ENCODE measurements around the gene PAX8. TPM values are rescaled to one million over a fixed set of nuclear protein-coding genes. Genes with fewer than 3 reads are reported as not detected.

Gene PAX8
- total and polyA plus RNA-seq, 2 donors (not counting 1 experiment from before 2014, with no cell fraction given), result 0.45 to 0.64 TPM

GRCh38 chr2:113248997-113249770, 29.5 kb downstream of the PAX8 start:
- Mint-ChIP-seq H3K9me3 (ENCODE audit: insufficient read depth) (no peaks in the 10 kb centered on the region), H3K4me1 (peaks cover 13% of the 10 kb centered on the region), H3K27me3 (no peaks in the 10 kb centered on the region), H3K27ac (peak overlapping the region; percentile 28), H3K4me3 (no peak overlapping the region)
- Histone ChIP-seq H4K20me1 (ENCODE audit: control insufficient read depth, insufficient read depth, low read length, poor library complexity, severe bottlenecking) (no peaks in the 10 kb centered on the region), H3K9me3 (ENCODE audit: control extremely low read depth in 1 of 3, control insufficient read depth in 2 of 3, insufficient read depth in 1 of 3, low read length in 2 of 3) (no peaks in the 10 kb centered on the region), H3K4me2 (replicated peaks; ENCODE audit: low read depth, low read length, poor library complexity, severe bottlenecking) (no peak overlapping the region), H3K79me2 (ENCODE audit: control insufficient read depth, insufficient read depth, low read length) (no peaks in the 10 kb centered on the region), H3K27me3 (replicated peaks in 1 of 4; ENCODE audit: control extremely low read depth in 1 of 4, control insufficient read depth in 3 of 4, insufficient read depth in 4 of 4, low read length in 3 of 4) (no peaks in the 10 kb centered on the region), H3K4me3 (ENCODE audit: control extremely low read depth in 1 of 5, extremely low read depth in 1 of 5, insufficient read depth in 1 of 5, low read depth in 2 of 5, low read length in 4 of 5) (no peak overlapping the region), H3K4me1 (ENCODE audit: control insufficient read depth in 2 of 2, insufficient read depth in 2 of 2, low read length in 2 of 2) (peaks cover 6 to 16% of the 10 kb centered on the region in 2 donors), H3K9ac (ENCODE audit: low read length) (no peak overlapping the region), H2AFZ (ENCODE audit: insufficient read depth, low read depth, low read length, poor library complexity, severe bottlenecking) (peak overlapping the region; percentile 61), H3K27ac (ENCODE audit: low read length in 2 of 2) (no peak overlapping the region), H3K36me3 (replicated peaks in 1 of 2; ENCODE audit: control extremely low read depth in 1 of 2, control insufficient read depth in 1 of 2, extremely low read depth in 1 of 2, insufficient read depth in 2 of 2, low read length in 1 of 2) (no peaks in the 10 kb centered on the region)
- ATAC-seq (ENCODE audit: low read depth) (peak; percentile 58), DNase-seq (peak; percentile 84)
- CTCF ChIA-PET, result interaction anchor here (0.8 to 10.9 kb wide), 25 partner anchors 10 to 193 kb away, joined by 3 to 147 read pairs (median 5); no protein-coding TSS in a partner anchor
- TF ChIP-seq EZH2 (IDR thresholded peaks at IDR 0.05; ENCODE audit: borderline replicate concordance, insufficient read depth, low read depth, low read length, poor library complexity, severe bottlenecking) (no peak), CTCF (IDR thresholded peaks at IDR 0.05) (peak; percentile 94)
- intact Hi-C loops (cut with micrococcal nuclease), result loop anchor here (1.0 to 5.0 kb wide), 3 partner anchors 112 to 141 kb away; no protein-coding TSS in a partner anchor
- 61% methylated on average over 8 of the region's 10 CpGs for WGBS (ENCODE audit: insufficient coverage)
- POLR2A ChIA-PET, result no interaction called here

- Histone ChIP-seq H3K27me3 (replicated peaks in 1 of 4; ENCODE audit: control extremely low read depth in 1 of 4, control insufficient read depth in 3 of 4, insufficient read depth in 4 of 4, low read length in 3 of 4) (no peaks in the 10 kb centered on the region), H3K4me3 (ENCODE audit: control extremely low read depth in 1 of 5, extremely low read depth in 1 of 5, insufficient read depth in 1 of 5, low read depth in 2 of 5, low read length in 4 of 5) (no peak overlapping the region), H3K9me3 (ENCODE audit: control extremely low read depth in 1 of 3, control insufficient read depth in 2 of 3, insufficient read depth in 1 of 3, low read length in 2 of 3) (no peaks in the 10 kb centered on the region), H3K9ac (ENCODE audit: low read length) (no peak overlapping the region), H4K20me1 (ENCODE audit: control insufficient read depth, insufficient read depth, low read length, poor library complexity, severe bottlenecking) (no peaks in the 10 kb centered on the region), H3K36me3 (replicated peaks in 1 of 2; ENCODE audit: control extremely low read depth in 1 of 2, control insufficient read depth in 1 of 2, extremely low read depth in 1 of 2, insufficient read depth in 2 of 2, low read length in 1 of 2) (no peaks in the 10 kb centered on the region), H3K27ac (ENCODE audit: low read length in 2 of 2) (no peak overlapping the region), H3K4me2 (replicated peaks; ENCODE audit: low read depth, low read length, poor library complexity, severe bottlenecking) (no peak overlapping the region), H2AFZ (ENCODE audit: insufficient read depth, low read depth, low read length, poor library complexity, severe bottlenecking) (no peak overlapping the region), H3K4me1 (ENCODE audit: control insufficient read depth in 2 of 2, insufficient read depth in 2 of 2, low read length in 2 of 2) (peaks cover 5 to 12% of the 10 kb centered on the region in 2 donors), H3K79me2 (ENCODE audit: control insufficient read depth, insufficient read depth, low read length) (no peaks in the 10 kb centered on the region)
- no peak for ATAC-seq (ENCODE audit: low read depth)
- WGBS (ENCODE audit: insufficient coverage), result 88% methylated on average over 13 of the region's 14 CpGs
- TF ChIP-seq EZH2 (IDR thresholded peaks at IDR 0.05; ENCODE audit: borderline replicate concordance, insufficient read depth, low read depth, low read length, poor library complexity, severe bottlenecking) (no peak), CTCF (IDR thresholded peaks at IDR 0.05) (no peak)
- Mint-ChIP-seq H3K4me1 (peaks cover 11% of the 10 kb centered on the region), H3K27ac (no peak overlapping the region), H3K27me3 (no peaks in the 10 kb centered on the region), H3K9me3 (ENCODE audit: insufficient read depth) (no peaks in the 10 kb centered on the region), H3K4me3 (no peak overlapping the region)
- POLR2A ChIA-PET, result interaction anchor here (0.6 kb wide), 1 partner anchor 969 kb away, joined by 3 read pairs; no protein-coding TSS in a partner anchor
- intact Hi-C loops (cut with micrococcal nuclease), result loop anchor here (5.0 kb wide), 1 partner anchor 109 kb away; no protein-coding TSS in a partner anchor
- DNase-seq, result no peak
- CTCF ChIA-PET, result interaction anchor here (1.7 to 10.9 kb wide), 3 partner anchors 109 to 194 kb away, joined by 4 to 147 read pairs (median 10); no protein-coding TSS in a partner anchor
These were observed 32.1 kb downstream of the PAX8 start for GRCh38 chr2:113246606-113247005.
